SK-N-SH (cell line): ENCODE measurements around the gene RBX1. TPM values are rescaled to one million over a fixed set of nuclear protein-coding genes. Genes with fewer than 3 reads are reported as not detected.
A peak's percentile ranks its signal among the peaks of the same experiment; 100 is the strongest.

Experiments
- CTCF ChIA-PET: fragments of 300-600, 350-600 bp; formaldehyde crosslinking; extraction: SDS; loops from one replicate; lab custom pipeline; 2021; lab: Yijun Ruan, JAX
- POLR2A ChIA-PET: fragments of 350-600 bp; sonication (Branson Sonifier 250); formaldehyde crosslinking; extraction: SDS; loops from one replicate; lab custom pipeline; 2020; ENCODE audit warnings: antibody characterized with exemption, inconsistent platforms; lab: Yijun Ruan, JAX
- DNase-seq: peaks from one replicate; pipeline ENCODE4 v3.0.0; 2012
- H2AFZ ChIP-seq: fragments of 200-600 bp; sonication (generic); 2 replicates; pipeline ENCODE4 v1.8.1; 2016; ENCODE audit warnings: antibody characterized with exemption, mild to moderate bottlenecking, low read depth
- H3F3A ChIP-seq: fragments of 200-600 bp; sonication (generic); replicated peaks from 2 replicates; pipeline ENCODE3; 2016; ENCODE audit warnings: antibody characterized with exemption, mild to moderate bottlenecking; ENCODE audit not compliant: insufficient read depth
- H3K27ac ChIP-seq, 2 experiments: fragments of 200-500 bp in 1 of 2; fragments of 200-600 bp in 1 of 2; sonication (Bioruptor generic) in 1 of 2; sonication (generic), shearing (Covaris generic) in 1 of 2; 2 replicates each; pipeline versions ENCODE4 v1.5.1 to v1.6.1; 2014 to 2016; ENCODE audit warnings: low read depth in 2 of 2, inconsistent platforms in 1 of 2, low read length in 1 of 2, mild to moderate bottlenecking in 1 of 2, mixed read lengths in 1 of 2
- H3K27me3 ChIP-seq: fragments of 200-600 bp; sonication (generic), shearing (Covaris generic); 2 replicates; pipeline ENCODE4 v1.6.1; 2016; ENCODE audit warnings: mixed run types; ENCODE audit not compliant: insufficient read depth
- H3K36me3 ChIP-seq, 2 experiments: fragments of 200-500 bp in 1 of 2; fragments of 200-600 bp in 1 of 2; sonication (Bioruptor generic) in 1 of 2; sonication (generic) in 1 of 2; replicated peaks in 1 of 2; 2 replicates each; pipeline versions ENCODE3 to v1.5.1; 2014 to 2016; ENCODE audit warnings: low read length in 1 of 2, mild to moderate bottlenecking in 1 of 2; ENCODE audit not compliant: insufficient read depth in 2 of 2, control insufficient read depth in 1 of 2
- H3K4me1 ChIP-seq, 2 experiments: fragments of 200-500 bp in 1 of 2; fragments of 200-600 bp in 1 of 2; sonication (Bioruptor generic) in 1 of 2; sonication (generic), shearing (Covaris generic) in 1 of 2; 2 replicates each; pipeline versions ENCODE4 v1.5.1 to v1.6.1; 2014 to 2016; ENCODE audit warnings: low read depth in 1 of 2, low read length in 1 of 2, mixed run types in 1 of 2; ENCODE audit not compliant: insufficient read depth in 2 of 2, control insufficient read depth in 1 of 2
- H3K4me2 ChIP-seq: fragments of 200-600 bp; sonication (generic), shearing (Covaris generic); 2 replicates; pipeline ENCODE4 v1.6.1; 2017; ENCODE audit warnings: mixed run types
- H3K4me3 ChIP-seq, 2 experiments: fragments of 200-500 bp in 1 of 2; fragments of 200-600 bp in 1 of 2; sonication (Bioruptor generic) in 1 of 2; sonication (generic), shearing (Covaris generic) in 1 of 2; 2 replicates each; pipeline versions ENCODE4 v1.5.1 to v1.8.1; 2014 to 2016; ENCODE audit warnings: low read depth in 2 of 2, inconsistent platforms in 1 of 2, low read length in 1 of 2, mild to moderate bottlenecking in 1 of 2, mixed read lengths in 1 of 2, moderate library complexity in 1 of 2
- H3K79me2 ChIP-seq: fragments of 200-600 bp; sonication (generic); 2 replicates; pipeline ENCODE4 v1.8.1; 2017; ENCODE audit warnings: mild to moderate bottlenecking; ENCODE audit not compliant: insufficient read depth
- H3K9ac ChIP-seq: fragments of 200-600 bp; sonication (generic); 2 replicates; pipeline ENCODE4 v1.6.1; 2017; ENCODE audit warnings: mixed run types
- H3K9me2 ChIP-seq: fragments of 200-600 bp; sonication (generic); 2 replicates; pipeline ENCODE4 v1.6.1; 2017; ENCODE audit warnings: mixed run types
- H3K9me3 ChIP-seq: fragments of 200-600 bp; sonication (generic); 2 replicates; pipeline ENCODE4 v1.6.1; 2017; ENCODE audit warnings: mixed run types, mild to moderate bottlenecking, moderate library complexity
- H4K20me1 ChIP-seq: fragments of 200-600 bp; sonication (generic); 2 replicates; pipeline ENCODE4 v1.6.1; 2017; ENCODE audit warnings: mild to moderate bottlenecking, mixed run types; ENCODE audit not compliant: insufficient read depth
- FOXM1 ChIP-seq: IDR thresholded peaks from 2 replicates; pipeline ENCODE4 v1.4.0; 2012; ENCODE audit warnings: low read depth, mild to moderate bottlenecking
- JUND ChIP-seq: IDR thresholded peaks from 2 replicates; pipeline ENCODE4 v1.4.0; 2012
- NRF1 ChIP-seq: IDR thresholded peaks from 2 replicates; pipeline ENCODE4 v1.6.1; 2012; ENCODE audit warnings: low read depth, mild to moderate bottlenecking, low read length
- POLR2AphosphoS5 ChIP-seq: IDR thresholded peaks from 2 replicates; pipeline ENCODE4 v1.6.1; 2012; ENCODE audit warnings: low read depth, low read length
- RAD21 ChIP-seq: IDR thresholded peaks from 2 replicates; pipeline ENCODE4 v1.6.1; 2012; ENCODE audit warnings: mild to moderate bottlenecking, low read length
- RCOR1 ChIP-seq: fragments of 150-350 bp; IDR thresholded peaks from 2 replicates; pipeline ENCODE4 v1.6.1; 2017; ENCODE audit warnings: antibody characterized with exemption, low read length
- RFX5 ChIP-seq: IDR thresholded peaks from 2 replicates; pipeline ENCODE4 v1.6.1; 2012; ENCODE audit warnings: mild to moderate bottlenecking, improper control_type of control experiment, low read length
- SIN3A ChIP-seq: IDR thresholded peaks from 2 replicates; pipeline ENCODE4 v1.6.1; 2012; ENCODE audit warnings: low read depth, mild to moderate bottlenecking, low read length, moderate library complexity, borderline replicate concordance
- SMC3 ChIP-seq: IDR thresholded peaks from 2 replicates; pipeline ENCODE4 v1.6.1; 2012; ENCODE audit warnings: low read depth, low read length, improper control_type of control experiment
- YY1 ChIP-seq: IDR thresholded peaks from 2 replicates; pipeline ENCODE4 v1.4.0; 2012; ENCODE audit warnings: low read depth, mild to moderate bottlenecking
- WGBS: methylation state at CpG from one replicate; pipeline ENCODE4 v1.1.6; 2017; ENCODE audit warnings: low lambda C conversion rate; 5-methylcytosine and 5-hydroxymethylcytosine counted together
- polyA plus RNA-seq, 3 experiments: library from polyadenylated mRNA; depleted of rRNA; stranded (reverse); fragments of >200 nt; gene quantifications; 2 replicates each; pipeline ENCODE4 v1.2.3, GENCODE V29; 2012
- TF ChIP-seq, protein P1 (sequence below): fragments of 200-600 bp; sonication (generic); IDR thresholded peaks from 2 replicates; pipeline ENCODE4 v1.6.1; 2017; ENCODE audit warnings: antibody characterized with exemption, mild to moderate bottlenecking, moderate library complexity

Gene RBX1
- polyA plus RNA-seq, 1 of the 3 experiments (the other 2 are of a cell fraction) = 51.2 TPM

DNA sequence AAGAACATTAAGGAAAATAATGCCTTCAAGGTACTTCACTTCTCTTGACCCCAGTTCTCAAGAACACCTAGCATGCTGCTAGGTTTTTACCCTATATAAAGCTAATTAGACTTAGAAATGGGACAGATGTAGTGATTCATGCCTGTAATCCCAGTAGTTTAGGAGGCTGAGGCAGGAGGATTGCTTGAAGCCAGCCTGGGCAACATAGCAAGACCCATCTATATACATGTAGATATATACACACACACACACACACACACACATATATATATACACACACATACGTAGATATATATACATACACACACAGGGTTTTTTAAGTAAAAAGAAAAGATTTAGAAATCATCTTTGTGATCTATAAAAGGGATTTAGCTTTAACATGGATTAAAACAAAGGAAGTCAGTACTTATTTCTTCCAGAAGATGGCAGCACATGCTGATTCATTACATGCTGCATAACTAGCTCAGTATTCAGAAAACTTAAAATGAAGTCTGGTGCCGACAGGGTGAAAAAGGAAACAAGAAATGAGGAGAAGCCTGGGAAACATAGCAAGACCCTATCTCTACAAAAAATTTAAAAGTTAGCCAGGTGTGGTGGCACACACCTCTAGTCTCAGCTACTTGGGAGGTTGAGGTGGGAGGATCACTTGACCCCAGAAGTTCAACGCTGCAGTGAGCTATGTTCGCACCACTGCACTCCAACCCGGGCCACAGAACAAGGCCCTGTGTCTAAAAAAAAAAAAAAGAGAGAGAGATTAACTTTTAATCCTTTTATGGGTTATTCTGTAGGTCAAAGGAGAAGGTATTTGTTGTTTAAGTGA lies 28.5 kb upstream of the RBX1 start:
- ChIA-PET POLR2A (no interaction called here), CTCF (interaction anchor here (0.5 to 1.8 kb wide), 25 partner anchors 9 to 602 kb away, joined by 3 to 7 read pairs (median 4); partner anchors contain the start of genes RBX1, ST13 and XPNPEP3)
- H3K27ac ChIP-seq = no peak overlapping the region
- H4K20me1 ChIP-seq = no peaks in the 10 kb centered on the region
- no peaks in the 10 kb centered on the region for H3K9me2 ChIP-seq
- WGBS = 64% methylated on average over 5 of the region's 5 CpGs
- H2AFZ ChIP-seq = peak overlapping the region; percentile 56; the same call in 1 of the 2 replicates
- peak; percentile 25 for DNase-seq
- H3K36me3 ChIP-seq = peaks cover 6 to 25% of the 10 kb centered on the region in 2 experiments
- H3K9me3 ChIP-seq = no peaks in the 10 kb centered on the region
- no peak overlapping the region for H3K4me2 ChIP-seq
- no peaks in the 10 kb centered on the region for H3F3A ChIP-seq
- H3K4me1 ChIP-seq = no peaks in the 10 kb centered on the region
- no peaks in the 10 kb centered on the region for H3K27me3 ChIP-seq
- no peaks in the 10 kb centered on the region for H3K79me2 ChIP-seq
- H3K9ac ChIP-seq = no peak overlapping the region
- TF ChIP-seq, protein P1, sequence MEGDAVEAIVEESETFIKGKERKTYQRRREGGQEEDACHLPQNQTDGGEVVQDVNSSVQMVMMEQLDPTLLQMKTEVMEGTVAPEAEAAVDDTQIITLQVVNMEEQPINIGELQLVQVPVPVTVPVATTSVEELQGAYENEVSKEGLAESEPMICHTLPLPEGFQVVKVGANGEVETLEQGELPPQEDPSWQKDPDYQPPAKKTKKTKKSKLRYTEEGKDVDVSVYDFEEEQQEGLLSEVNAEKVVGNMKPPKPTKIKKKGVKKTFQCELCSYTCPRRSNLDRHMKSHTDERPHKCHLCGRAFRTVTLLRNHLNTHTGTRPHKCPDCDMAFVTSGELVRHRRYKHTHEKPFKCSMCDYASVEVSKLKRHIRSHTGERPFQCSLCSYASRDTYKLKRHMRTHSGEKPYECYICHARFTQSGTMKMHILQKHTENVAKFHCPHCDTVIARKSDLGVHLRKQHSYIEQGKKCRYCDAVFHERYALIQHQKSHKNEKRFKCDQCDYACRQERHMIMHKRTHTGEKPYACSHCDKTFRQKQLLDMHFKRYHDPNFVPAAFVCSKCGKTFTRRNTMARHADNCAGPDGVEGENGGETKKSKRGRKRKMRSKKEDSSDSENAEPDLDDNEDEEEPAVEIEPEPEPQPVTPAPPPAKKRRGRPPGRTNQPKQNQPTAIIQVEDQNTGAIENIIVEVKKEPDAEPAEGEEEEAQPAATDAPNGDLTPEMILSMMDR = peak; percentile 60
- no peak for TF ChIP-seq POLR2AphosphoS5
- peak; percentile 29; the same call in 1 of the 2 replicates for TF ChIP-seq SMC3
- TF ChIP-seq FOXM1 = no peak
- peak; percentile 64 for TF ChIP-seq RAD21
- no peak overlapping the region; a peak in 1 of 4 replicates for H3K4me3 ChIP-seq

DNA sequence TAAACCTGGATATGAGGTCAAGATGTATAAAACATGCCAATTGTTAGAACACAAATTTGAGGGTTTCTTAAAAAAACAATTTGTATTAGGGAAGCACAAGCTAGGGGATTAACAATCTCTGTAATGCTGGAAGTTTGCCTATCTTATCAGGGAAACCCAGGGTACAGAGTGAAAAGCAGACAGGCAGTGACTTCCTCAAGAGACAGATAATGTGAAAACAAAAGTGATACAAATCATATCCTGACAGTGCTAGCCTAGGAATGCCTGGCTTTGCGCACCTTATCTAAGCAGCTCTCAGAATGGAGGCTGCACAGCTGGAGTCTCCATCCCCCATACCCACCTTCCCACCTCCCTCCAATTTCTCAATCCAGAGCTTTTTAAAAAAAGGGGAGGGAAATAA lies 22.5 kb upstream of the RBX1 start:
- Histone ChIP-seq H3K9ac (no peak overlapping the region), H3K36me3 (peaks cover 6 to 30% of the 10 kb centered on the region in 2 experiments), H3K79me2 (no peaks in the 10 kb centered on the region), H3K27me3 (no peaks in the 10 kb centered on the region), H3K4me2 (no peak overlapping the region), H3K4me1 (no peaks in the 10 kb centered on the region), H3K9me3 (no peaks in the 10 kb centered on the region), H3K9me2 (no peaks in the 10 kb centered on the region), H3K27ac (no peak overlapping the region; a peak in 1 of 4 replicates), H4K20me1 (no peaks in the 10 kb centered on the region), H3K4me3 (no peak overlapping the region), H3F3A (no peaks in the 10 kb centered on the region), H2AFZ (no peak overlapping the region)
- WGBS = 100% methylated on average over 1 of the region's 1 CpG
- POLR2A ChIA-PET = interaction anchor here (0.6 kb wide), 1 partner anchor 10 kb away, joined by 4 read pairs; no protein-coding TSS in a partner anchor
- CTCF ChIA-PET = interaction anchor here (1.7 kb wide), 1 partner anchor 29 kb away, joined by 3 read pairs; no protein-coding TSS in a partner anchor
- peak; percentile 10 for DNase-seq
- TF ChIP-seq YY1 = no peak
- TF ChIP-seq POLR2AphosphoS5 = no peak
- TF ChIP-seq SIN3A = no peak
- TF ChIP-seq RCOR1 = no peak
- TF ChIP-seq JUND = no peak
- TF ChIP-seq NRF1 = no peak
- no peak for TF ChIP-seq RFX5
